Activated CD8-positive, alpha-beta T cell treated with anti-CD3 and anti-CD28 coated beads for 36 hours (primary cell): ENCODE data around the gene CDKAL1. TPM values are rescaled to one million over a fixed set of nuclear protein-coding genes. Genes with fewer than 3 reads are reported as not detected.

Source experiments
- ATAC-seq: fragments of 200-7000 bp; cut with Tn5 transposase; one replicate; pipeline ENCODE4 v1.10.0; 2021; ENCODE audit warnings: mild to moderate bottlenecking, moderate library complexity
- CTCF ChIA-PET: fragments of 350-600 bp; sonication (Branson Sonifier 250); formaldehyde crosslinking; loops from one replicate; lab custom pipeline; 2021; ENCODE audit warnings: antibody characterized with exemption; lab: Charles Lee
- POLR2A ChIA-PET: fragments of 350-600 bp; sonication (Branson Sonifier 250); formaldehyde crosslinking; loops from one replicate; lab custom pipeline; 2021; ENCODE audit warnings: antibody characterized with exemption; lab: Charles Lee
- DNase-seq: peaks from one replicate; pipeline ENCODE4 v3.0.0-alpha.2; 2020
- H3K27ac Mint-ChIP-seq: one replicate; pipeline ENCODE4 v1.8.0; 2021; ENCODE audit warnings: mild to moderate bottlenecking, mixed read lengths
- H3K27me3 Mint-ChIP-seq: one replicate; pipeline ENCODE4 v1.8.0; 2021; ENCODE audit warnings: mixed read lengths
- H3K36me3 Mint-ChIP-seq: one replicate; pipeline ENCODE4 v1.8.0; 2021; ENCODE audit warnings: low read depth, mixed read lengths
- H3K4me1 Mint-ChIP-seq: one replicate; pipeline ENCODE4 v1.8.0; 2021; ENCODE audit warnings: low read depth, mixed read lengths
- H3K4me3 Mint-ChIP-seq: one replicate; pipeline ENCODE4 v1.8.0; 2021; ENCODE audit warnings: mild to moderate bottlenecking, moderate library complexity, mixed read lengths
- H3K9me3 Mint-ChIP-seq: one replicate; pipeline ENCODE4 v1.8.0; 2021; ENCODE audit warnings: mixed read lengths
- CTCF ChIP-seq: fragments of 200-600 bp; IDR thresholded peaks from one replicate; pipeline ENCODE4 v1.8.0; 2022; ENCODE audit warnings: antibody characterized with exemption, mild to moderate bottlenecking
- intact Hi-C: fragments of 100-400 bp; cut with micrococcal nuclease; formaldehyde crosslinking; loops from one replicate; pipeline ENCODE4 v1.10.0; 2022
- total RNA-seq, 2 experiments: library from RNA; stranded (reverse); gene quantifications; one replicate each; pipeline ENCODE4 v1.2.3, GENCODE V29; 2021

CDKAL1 gene
- total RNA-seq, 2 experiments from 2014 or later: 21.6 to 23.6 TPM

- Mint-ChIP-seq H3K27me3 (no peaks in the 10 kb centered on the region), H3K4me1 (no peaks in the 10 kb centered on the region), H3K4me3 (no peak overlapping the region), H3K9me3 (no peaks in the 10 kb centered on the region), H3K36me3 (peaks cover 8% of the 10 kb centered on the region), H3K27ac (no peak overlapping the region)
- ChIA-PET CTCF (no interaction called here), POLR2A (no interaction called here)
- intact Hi-C loops: no loop called here
- ATAC-seq: no peak
- TF ChIP-seq CTCF: no peak
- no peak for DNase-seq
Observed at GRCh38 chr6:20870021-20870420, 335.8 kb downstream of the CDKAL1 start.

- Mint-ChIP-seq H3K27ac (no peak overlapping the region), H3K27me3 (no peaks in the 10 kb centered on the region), H3K36me3 (peaks cover 8% of the 10 kb centered on the region), H3K9me3 (no peaks in the 10 kb centered on the region), H3K4me3 (no peak overlapping the region), H3K4me1 (no peaks in the 10 kb centered on the region)
- TF ChIP-seq CTCF: no peak
- intact Hi-C loops: no loop called here
- ChIA-PET CTCF (no interaction called here), POLR2A (no interaction called here)
- no peak for DNase-seq
- ATAC-seq: no peak
Observed at GRCh38 chr6:20870493-20870892, 336.2 kb downstream of the CDKAL1 start.

GRCh38 chr6:20873425-20874190, 339.4 kb downstream of the CDKAL1 start:
- intact Hi-C loops: no loop called here
- Mint-ChIP-seq H3K4me3 (no peak overlapping the region), H3K9me3 (no peaks in the 10 kb centered on the region), H3K27me3 (no peaks in the 10 kb centered on the region), H3K27ac (no peak overlapping the region), H3K4me1 (peaks cover 10% of the 10 kb centered on the region), H3K36me3 (peaks cover 23% of the 10 kb centered on the region)
- TF ChIP-seq CTCF: no peak
- DNase-seq: no peak
- no peak for ATAC-seq
- POLR2A ChIA-PET: no interaction called here
- CTCF ChIA-PET: no interaction called here

GRCh38 chr6:20875369-20875963, 341.2 kb downstream of the CDKAL1 start:
- H3K27me3 Mint-ChIP-seq: no peaks in the 10 kb centered on the region
- peaks cover 29% of the 10 kb centered on the region for H3K36me3 Mint-ChIP-seq
- no peak for TF ChIP-seq CTCF
- H3K4me1 Mint-ChIP-seq: peaks cover 10% of the 10 kb centered on the region
- intact Hi-C loops: no loop called here
- H3K27ac Mint-ChIP-seq: no peak overlapping the region
- ATAC-seq (no peak), DNase-seq (no peak)
- peaks cover 5% of the 10 kb centered on the region for H3K9me3 Mint-ChIP-seq
- ChIA-PET CTCF (interaction anchor here (1.3 kb wide), 1 partner anchor 11 kb away, joined by 3 read pairs; no protein-coding TSS in a partner anchor), POLR2A (no interaction called here)
- H3K4me3 Mint-ChIP-seq: no peak overlapping the region

- ChIA-PET CTCF (interaction anchor here (1.3 kb wide), 1 partner anchor 11 kb away, joined by 3 read pairs; no protein-coding TSS in a partner anchor), POLR2A (no interaction called here)
- TF ChIP-seq CTCF: no peak
- no peak for ATAC-seq
- no peak for DNase-seq
- H3K27ac Mint-ChIP-seq: no peak overlapping the region
- peaks cover 5% of the 10 kb centered on the region for H3K9me3 Mint-ChIP-seq
- peaks cover 10% of the 10 kb centered on the region for H3K4me1 Mint-ChIP-seq
- no peaks in the 10 kb centered on the region for H3K27me3 Mint-ChIP-seq
- H3K4me3 Mint-ChIP-seq: no peak overlapping the region
- intact Hi-C loops: no loop called here
- H3K36me3 Mint-ChIP-seq: peaks cover 32% of the 10 kb centered on the region
Observed at GRCh38 chr6:20876036-20876435, 341.8 kb downstream of the CDKAL1 start.
